ENCODE results near the gene VSIR.

VSIR gene

DNA sequence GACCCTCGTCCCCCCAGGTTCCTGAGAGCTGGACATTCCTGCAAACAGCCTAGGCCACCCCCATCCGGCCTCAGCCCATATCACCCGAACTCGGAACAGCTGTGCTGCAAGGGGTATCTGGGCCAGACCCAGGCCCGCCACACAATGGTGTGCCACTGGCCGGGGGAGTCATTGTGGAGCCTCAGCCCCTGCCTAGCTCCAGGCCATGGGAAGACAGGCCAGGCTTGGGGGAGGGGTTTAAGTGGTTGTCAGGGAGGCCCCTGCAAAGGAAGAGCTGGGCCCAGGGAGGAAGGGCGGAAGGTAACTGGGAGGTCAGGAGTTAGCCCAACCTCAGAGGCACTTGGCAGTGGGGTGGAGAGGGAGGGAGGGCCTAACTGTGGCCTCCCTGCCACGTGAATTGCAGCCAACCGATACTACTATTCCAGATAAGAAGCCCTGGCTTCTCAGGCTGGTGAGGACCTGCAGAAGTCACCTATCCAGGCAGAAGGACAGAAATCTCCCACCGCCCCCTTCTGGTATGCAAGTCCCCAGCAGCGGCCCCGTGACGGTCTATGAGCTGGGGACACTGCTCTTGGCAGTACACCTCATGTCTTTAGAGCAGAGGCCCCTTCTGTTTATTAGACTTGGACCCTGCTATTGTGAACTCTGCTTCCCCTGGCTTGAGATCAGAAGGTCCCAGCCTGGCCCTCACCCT, 26.8 kb downstream of the VSIR start:
- DNase-seq, result no peak

DNA sequence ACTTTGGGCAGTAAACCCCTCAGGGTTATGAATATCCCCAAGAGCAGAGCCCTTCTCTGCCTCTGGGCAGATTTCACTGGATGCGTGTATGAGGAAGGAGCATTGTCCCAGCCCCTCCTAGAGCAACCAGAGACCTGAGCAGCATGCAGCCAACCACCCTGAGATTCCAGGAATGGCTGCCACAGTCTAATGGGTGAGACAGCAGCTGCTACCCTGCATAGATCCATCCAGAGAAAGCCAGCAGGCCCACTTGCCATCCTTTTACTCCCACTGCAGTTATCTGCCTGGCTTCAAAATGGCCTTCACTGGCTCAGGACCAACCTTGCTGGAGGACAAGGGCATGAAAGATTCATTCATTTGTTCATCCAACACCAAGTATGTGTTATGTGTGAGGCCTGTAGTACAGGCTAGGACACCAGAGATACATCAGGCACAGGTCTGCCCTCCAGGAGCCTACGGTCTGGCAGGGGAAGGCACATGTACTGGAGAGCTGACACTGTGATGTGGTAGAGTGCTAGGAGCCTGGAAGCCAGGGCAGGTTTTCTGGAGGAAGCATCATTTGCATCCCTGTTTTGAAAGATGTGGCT, 27.6 kb downstream of the VSIR start:
- no peak for DNase-seq

GRCh38 chr10:71744897-71745663, 28.2 kb downstream of the VSIR start:
- DNase-seq, result no peak

DNA sequence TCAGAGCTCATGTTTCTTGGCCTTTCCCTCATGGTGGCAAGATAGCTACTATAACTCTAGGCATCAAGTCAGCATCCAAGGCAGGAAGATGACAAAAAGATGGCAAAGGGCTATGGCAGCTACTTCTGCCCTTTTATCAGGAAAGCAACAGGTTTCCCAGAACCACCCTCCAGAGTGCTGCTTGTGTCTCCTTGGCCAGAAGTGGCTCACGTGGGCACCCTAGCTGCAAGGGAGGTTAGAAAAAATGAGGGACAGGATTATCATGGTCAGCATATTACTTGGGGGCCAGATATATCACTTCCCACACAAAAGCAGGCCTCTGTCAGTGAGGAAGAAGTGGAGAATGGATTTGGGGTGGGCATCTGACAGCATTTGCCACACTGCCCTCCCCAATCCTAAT, 29.5 kb downstream of the VSIR start:
- no peak for DNase-seq

- DNase-seq, result no peak
Observed at GRCh38 chr10:71743089-71743838, 30.1 kb downstream of the VSIR start.

- no peak for DNase-seq
Observed at GRCh38 chr10:71742301-71743088, 30.8 kb downstream of the VSIR start.

DNA sequence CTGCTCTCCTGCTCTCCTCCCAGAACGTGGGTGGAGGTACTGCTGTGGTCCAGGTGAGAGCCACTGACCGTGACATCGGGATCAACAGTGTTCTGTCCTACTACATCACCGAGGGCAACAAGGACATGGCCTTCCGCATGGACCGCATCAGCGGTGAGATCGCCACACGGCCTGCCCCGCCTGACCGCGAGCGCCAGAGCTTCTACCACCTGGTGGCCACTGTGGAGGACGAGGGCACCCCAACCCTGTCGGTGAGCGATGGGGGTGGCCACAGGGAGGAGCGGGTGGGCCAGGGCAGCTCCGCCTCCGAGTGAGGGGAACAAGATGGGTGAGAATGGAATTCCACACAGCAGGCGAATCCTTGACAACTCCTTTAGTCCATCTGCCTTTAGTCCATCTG, 31.6 kb downstream of the VSIR start:
- no peak for DNase-seq

- DNase-seq, result no peak
Observed at GRCh38 chr10:71741029-71741428, 32.3 kb downstream of the VSIR start.

GRCh38 chr10:71740069-71740653, 33.2 kb downstream of the VSIR start:
- no peak for DNase-seq

DNA sequence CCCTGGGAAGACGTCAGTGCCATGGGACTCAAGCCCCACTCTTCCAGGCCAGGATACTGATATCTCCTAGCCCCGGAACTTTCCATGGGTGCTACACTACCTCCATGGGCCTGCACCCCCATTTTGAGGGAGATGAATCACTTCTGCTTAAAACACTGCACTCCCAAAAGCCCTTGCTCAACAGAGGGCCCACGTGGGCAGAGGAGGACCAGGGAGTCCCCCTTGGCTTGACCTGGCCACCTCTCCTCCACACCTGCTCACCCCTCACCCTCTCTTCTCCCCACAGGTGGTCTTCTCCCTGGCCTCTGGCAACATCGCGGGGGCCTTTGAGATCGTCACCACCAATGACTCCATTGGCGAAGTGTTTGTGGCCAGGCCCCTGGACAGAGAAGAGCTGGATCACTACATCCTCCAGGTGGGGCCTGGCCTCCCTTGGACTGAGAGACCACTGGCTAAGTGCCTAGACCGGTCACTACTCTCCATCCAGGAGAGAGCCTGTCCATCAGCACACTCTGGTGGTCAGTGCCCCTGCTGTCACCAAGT, 33.9 kb downstream of the VSIR start:
- DNase-seq, result no peak

- DNase-seq, result no peak
Observed at GRCh38 chr10:71737834-71738197, 35.5 kb downstream of the VSIR start.

GRCh38 chr10:71737001-71737833, 36.1 kb downstream of the VSIR start:
- DNase-seq, result peak; percentile 36 to 72

GRCh38 chr10:71736570-71736952, 36.8 kb downstream of the VSIR start:
- DNase-seq, result no peak

- DNase-seq, result no peak
Observed at GRCh38 chr10:71735709-71736569, 37.4 kb downstream of the VSIR start.

- no peak for DNase-seq
Observed at GRCh38 chr10:71734797-71735196, 38.5 kb downstream of the VSIR start.

GRCh38 chr10:71731791-71732190, 41.5 kb downstream of the VSIR start:
- DNase-seq, result no peak

GRCh38 chr10:71729161-71729636, 44.1 kb downstream of the VSIR start:
- DNase-seq, result no peak

DNA sequence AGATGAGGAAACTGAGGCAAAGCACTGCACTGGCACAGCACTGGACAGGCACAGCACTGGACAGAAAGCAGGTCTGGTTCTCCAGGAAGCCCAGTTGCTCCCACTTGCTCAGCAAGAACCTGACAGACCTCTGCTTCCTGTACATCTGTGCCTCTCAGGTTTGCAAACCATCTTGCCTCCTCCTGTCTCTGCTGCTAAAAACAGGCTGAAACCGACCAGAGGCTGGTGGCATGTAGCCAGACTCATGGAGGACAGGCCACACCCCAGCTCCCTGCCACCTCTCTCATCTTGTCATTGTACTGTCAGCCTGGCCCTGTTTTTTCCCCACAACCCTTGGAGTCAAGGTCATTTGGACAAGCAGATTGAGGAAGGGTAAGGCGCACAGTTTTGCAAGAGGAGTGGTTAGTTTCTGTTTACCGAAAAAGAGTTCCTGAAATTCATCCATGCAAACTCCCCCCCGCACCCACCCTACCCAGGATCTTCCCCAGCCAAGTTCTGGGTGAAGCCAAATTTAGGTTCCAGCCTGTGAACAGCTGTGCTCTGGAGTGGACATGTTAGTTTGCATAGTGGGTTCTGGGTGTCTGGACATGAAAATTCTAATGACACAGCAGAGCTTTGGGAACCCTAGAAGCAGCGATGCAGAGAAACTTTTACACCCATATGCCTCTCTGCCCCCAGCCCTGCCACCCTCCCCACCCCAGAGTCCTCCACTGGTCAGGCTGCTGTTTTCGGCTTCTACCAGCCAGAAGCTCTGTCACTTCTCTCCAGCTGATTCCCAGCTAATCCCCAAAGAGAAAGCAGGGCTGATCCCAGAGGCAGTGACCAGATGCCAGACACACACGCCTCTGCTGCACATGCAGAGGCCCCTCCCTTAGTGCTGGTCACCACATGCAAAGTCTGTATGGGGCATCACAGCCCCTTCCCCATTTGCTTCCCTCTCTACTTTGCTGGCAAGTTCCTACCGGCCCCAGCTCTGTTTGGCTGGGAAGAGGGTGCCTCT, 45.3 kb downstream of the VSIR start:
- DNase-seq, result no peak
